ENCODE measurements around the gene ERP44.
"Not testable (repeated sequence)": the region's sequence is repeated elsewhere in the genome, so short reads cannot be mapped to it uniquely, and the experiment has no call there.

Gene ERP44

GRCh38 chr9:100098887-100099721, at the start of gene ERP44, which contains the start of gene INVS:
Gene ERP44, minus strand, starts transcription at chr9:100099000. Its CDS starts 160 bp downstream, at chr9:100098840.
Gene INVS, plus strand, starts transcription at chr9:100099243. Its CDS starts 5,279 bp downstream, at chr9:100104522.
- DNase-seq, result peak; percentile 96

- not testable (repeated sequence) for DNase-seq
Measured at GRCh38 chr9:100145976-100146375, 47.2 kb upstream of the ERP44 start.

- not testable (repeated sequence) for DNase-seq
Measured at GRCh38 chr9:100145167-100145934, 46.6 kb upstream of the ERP44 start.

GRCh38 chr9:100141862-100142261, 43.1 kb upstream of the ERP44 start:
- not testable (repeated sequence) for DNase-seq

- not testable (repeated sequence) for DNase-seq
Measured at GRCh38 chr9:100140303-100140702, 41.5 kb upstream of the ERP44 start.

- DNase-seq, result not testable (repeated sequence)
Measured at GRCh38 chr9:100136799-100137198, 38.0 kb upstream of the ERP44 start.

GRCh38 chr9:100134731-100135130, 35.9 kb upstream of the ERP44 start:
- no peak for DNase-seq

- no peak for DNase-seq
Measured at GRCh38 chr9:100131875-100132430, 33.2 kb upstream of the ERP44 start.

- no peak for DNase-seq
Measured at GRCh38 chr9:100131216-100131615, 32.4 kb upstream of the ERP44 start.

- no peak for DNase-seq
Measured at GRCh38 chr9:100129772-100130171, 31.0 kb upstream of the ERP44 start.

- DNase-seq, result no peak
Measured at GRCh38 chr9:100126423-100126822, 27.6 kb upstream of the ERP44 start.

GRCh38 chr9:100125910-100126309, 27.1 kb upstream of the ERP44 start:
- no peak for DNase-seq

GRCh38 chr9:100125236-100125635, 26.4 kb upstream of the ERP44 start:
- no peak for DNase-seq

GRCh38 chr9:100120286-100120685, 21.5 kb upstream of the ERP44 start:
- DNase-seq, result no peak

- DNase-seq, result no peak
Measured at GRCh38 chr9:100117316-100117715, 18.5 kb upstream of the ERP44 start.

GRCh38 chr9:100112677-100113336, 14.0 kb upstream of the ERP44 start:
- no peak for DNase-seq

- DNase-seq, result no peak
Measured at GRCh38 chr9:100111235-100111634, 12.4 kb upstream of the ERP44 start.

GRCh38 chr9:100108559-100108958, 9.8 kb upstream of the ERP44 start:
- DNase-seq, result no peak

- DNase-seq, result no peak
Measured at GRCh38 chr9:100106616-100107015, 7.8 kb upstream of the ERP44 start.

- no peak for DNase-seq
Measured at GRCh38 chr9:100105861-100106260, 7.1 kb upstream of the ERP44 start.

- DNase-seq, result no peak
Measured at GRCh38 chr9:100104314-100104713, 5.5 kb upstream of the ERP44 start.

- DNase-seq, result no peak
Measured at GRCh38 chr9:100101608-100102007, 2.8 kb upstream of the ERP44 start.

GRCh38 chr9:100100146-100100667, 1.4 kb upstream of the ERP44 start:
- no peak for DNase-seq
